HCT116 (cell line): ENCODE measurements around the gene MEG3. TPM values are rescaled to one million over a fixed set of nuclear protein-coding genes. Genes with fewer than 3 reads are reported as not detected.

Experiments
- ATAC-seq: fragments of 200-7000 bp; cut with Tn5 transposase; 2 replicates; pipeline ENCODE4 v1.9.1; 2020; ENCODE audit warnings: mild to moderate bottlenecking, moderate library complexity
- BruUV-seq: library from RNA; stranded (reverse); fragments of 400-500 nt; replicated peaks from 2 replicates; lab custom pipeline; 2021; lab: Mats Ljungman, UMichigan
- CTCF ChIA-PET: fragments of 300-600 bp; sonication (Branson Sonifier 250); formaldehyde crosslinking; loops from one replicate; lab custom pipeline; 2021; ENCODE audit warnings: antibody characterized with exemption; lab: Charles Lee
- POLR2A ChIA-PET: fragments of 300-600, 350-600 bp; sonication (Branson Sonifier 250); formaldehyde crosslinking; loops from one replicate; lab custom pipeline; 2021; ENCODE audit warnings: antibody characterized with exemption; lab: Charles Lee
- RAD21 ChIA-PET, 2 experiments: fragments of 300-600 bp; sonication (Branson Sonifier 250); formaldehyde crosslinking; loops; one replicate each; lab custom pipeline; 2023; ENCODE audit warnings: low total read pairs in 2 of 2; ENCODE audit not compliant: uncharacterized antibody in 2 of 2, unreplicated experiment in 2 of 2, low non-redundant PET in 1 of 2; lab: Charles Lee
- DNase-seq: peaks from one replicate; pipeline ENCODE4 v3.0.0-alpha.2; 2010; ENCODE audit warnings: low read depth, low spot score
- H2AFZ ChIP-seq: fragments of 200-600 bp; shearing (Covaris generic), sonication (generic); 2 replicates; pipeline ENCODE4 v1.6.1; 2017; ENCODE audit warnings: low read depth, mixed run types, mixed read lengths, antibody characterized with exemption, low read length; ENCODE audit not compliant: poor library complexity, severe bottlenecking
- H3K27ac ChIP-seq: 2 replicates; pipeline ENCODE4 v1.5.1; 2012; ENCODE audit warnings: low read depth, low read length
- H3K27me3 ChIP-seq: fragments of 200-600 bp; sonication (generic); 2 replicates; pipeline ENCODE4 v1.6.1; 2016; ENCODE audit warnings: mixed run types, low read length, mixed read lengths; ENCODE audit not compliant: insufficient read depth
- H3K36me3 ChIP-seq, 2 experiments: fragments of 200-500 bp in 1 of 2; fragments of 200-600 bp in 1 of 2; sonication (Bioruptor generic) in 1 of 2; sonication (generic) in 1 of 2; 2 replicates each; pipeline versions ENCODE4 v1.5.1 to v1.6.1; 2014 to 2016; ENCODE audit warnings: low read length in 2 of 2, inconsistent platforms in 1 of 2, mixed read lengths in 1 of 2, mixed run types in 1 of 2; ENCODE audit not compliant: insufficient read depth in 2 of 2, control insufficient read depth in 1 of 2
- H3K4me1 ChIP-seq, 2 experiments: fragments of 200-600 bp in 1 of 2; sonication (generic) in 1 of 2; 2 replicates each; pipeline versions ENCODE4 v1.5.1 to v1.6.1; 2012 to 2017; ENCODE audit warnings: low read length in 2 of 2, inconsistent platforms in 1 of 2, mild to moderate bottlenecking in 1 of 2, mixed read lengths in 1 of 2, mixed run types in 1 of 2, moderate library complexity in 1 of 2; ENCODE audit not compliant: insufficient read depth in 2 of 2, control insufficient read depth in 1 of 2
- H3K4me2 ChIP-seq: fragments of 200-600 bp; sonication (generic); 2 replicates; pipeline ENCODE4 v1.6.1; 2017; ENCODE audit warnings: mixed run types, low read length, mixed read lengths
- H3K4me3 ChIP-seq, 2 experiments: fragments of 200-600 bp in 1 of 2; sonication (generic) in 1 of 2; replicated peaks in 1 of 2; 2 replicates each; pipeline ENCODE4 v1.5.1; 2011 to 2016; ENCODE audit warnings: low read length in 2 of 2, control low read depth in 1 of 2, low read depth in 1 of 2, mild to moderate bottlenecking in 1 of 2, mixed read lengths in 1 of 2, mixed run types in 1 of 2
- H3K79me2 ChIP-seq: fragments of 200-600 bp; sonication (generic); 2 replicates; pipeline ENCODE4 v1.6.1; 2017; ENCODE audit warnings: mild to moderate bottlenecking, mixed run types, low read length, moderate library complexity, mixed read lengths; ENCODE audit not compliant: insufficient read depth
- H3K9ac ChIP-seq: fragments of 200-600 bp; sonication (generic); 2 replicates; pipeline ENCODE4 v1.6.1; 2016; ENCODE audit warnings: low read length, mixed read lengths
- H3K9me2 ChIP-seq: fragments of 200-600 bp; sonication (generic), shearing (Covaris generic); 2 replicates; pipeline ENCODE4 v1.6.1; 2017; ENCODE audit warnings: mixed run types, mild to moderate bottlenecking, moderate library complexity; ENCODE audit not compliant: insufficient read depth
- H3K9me3 ChIP-seq, 2 experiments: fragments of 200-500 bp in 1 of 2; fragments of 200-600 bp in 1 of 2; sonication (Bioruptor generic) in 1 of 2; sonication (generic) in 1 of 2; 2 replicates each; pipeline ENCODE4 v1.6.1; 2014 to 2017; ENCODE audit warnings: low read length in 2 of 2, mixed read lengths in 2 of 2, inconsistent platforms in 1 of 2, low read depth in 1 of 2, mild to moderate bottlenecking in 1 of 2, mixed run types in 1 of 2, moderate library complexity in 1 of 2; ENCODE audit not compliant: control insufficient read depth in 1 of 2, insufficient read depth in 1 of 2
- H4K20me1 ChIP-seq: fragments of 200-600 bp; sonication (generic), shearing (Covaris generic); 2 replicates; pipeline ENCODE4 v1.6.1; 2017; ENCODE audit warnings: mixed run types, mild to moderate bottlenecking, moderate library complexity; ENCODE audit not compliant: insufficient read depth
- CEBPB ChIP-seq: IDR thresholded peaks from 2 replicates; pipeline ENCODE4 v1.6.1; 2012; ENCODE audit warnings: low read depth
- ELF1 ChIP-seq: IDR thresholded peaks from 2 replicates; pipeline ENCODE4 v1.6.1; 2012; ENCODE audit warnings: low read depth, borderline replicate concordance
- RAD21 ChIP-seq: IDR thresholded peaks from 2 replicates; pipeline ENCODE4 v1.6.1; 2012; ENCODE audit warnings: low read depth, mild to moderate bottlenecking
- SIN3A ChIP-seq: IDR thresholded peaks from 2 replicates; pipeline ENCODE4 v1.6.1; 2012; ENCODE audit warnings: low read depth
- intact Hi-C: fragments of 100-400 bp; cut with micrococcal nuclease; formaldehyde crosslinking; loops from 2 replicates; pipeline ENCODE4 v1.10.0; 2022
- total RNA-seq: library from RNA; stranded (reverse); gene quantifications from one replicate; pipeline ENCODE4 v1.2.1, GENCODE V29; 2021; ENCODE audit not compliant: unreplicated experiment
- TF ChIP-seq, protein P1 (sequence below), 3 experiments: fragments of 200-600 bp in 1 of 3; sonication (generic) in 1 of 3; IDR thresholded peaks in 2 of 3; conservative IDR thresholded peaks in 1 of 3; 2 replicates each; pipeline ENCODE4 v1.5.1; 2012 to 2017; ENCODE audit warnings: low read depth in 2 of 3, low read length in 2 of 3, antibody characterized with exemption in 1 of 3, borderline replicate concordance in 1 of 3, control low read depth in 1 of 3, mild to moderate bottlenecking in 1 of 3, mixed read lengths in 1 of 3, mixed run types in 1 of 3, moderate library complexity in 1 of 3; ENCODE audit not compliant: insufficient read depth in 1 of 3

MEG3 gene
- total RNA-seq, 1 experiment from 2014 or later, result 2.5 TPM

DNA sequence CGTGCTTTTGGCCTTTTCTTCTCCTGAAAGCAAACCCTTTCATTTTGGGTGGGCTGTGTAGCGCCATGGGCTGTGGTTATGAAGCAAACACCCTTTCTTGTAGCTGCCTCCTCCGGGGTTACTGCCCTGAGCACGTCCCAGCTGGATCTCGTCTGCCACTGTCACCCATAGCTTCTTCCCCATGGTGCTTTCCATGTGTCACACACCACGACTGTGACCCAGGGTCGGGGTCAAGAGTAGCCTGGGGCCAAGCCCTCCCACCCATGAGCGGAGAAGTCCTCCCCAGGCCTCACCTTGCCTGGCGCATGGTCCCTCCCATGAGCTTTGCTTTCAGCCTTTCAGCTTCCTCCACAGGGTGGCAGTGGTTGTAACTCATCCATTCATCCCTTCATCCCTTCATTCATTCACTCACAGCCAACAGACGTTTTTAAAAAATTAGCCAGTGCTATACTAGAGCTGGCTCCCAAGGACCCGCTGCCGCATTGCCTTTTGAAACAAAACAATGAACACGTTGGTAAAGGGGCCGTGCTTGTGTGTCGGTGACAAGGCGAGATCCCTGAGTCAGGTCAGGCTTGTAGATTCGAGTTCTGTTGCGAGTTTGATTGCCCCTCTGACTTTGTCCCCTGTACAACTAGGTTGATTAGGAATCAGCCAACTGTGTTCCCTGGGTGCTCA lies 29.5 kb downstream of the MEG3 start:
- Histone ChIP-seq H3K9ac (no peak overlapping the region), H3K27ac (no peak overlapping the region), H3K36me3 (no peaks in the 10 kb centered on the region), H4K20me1 (no peaks in the 10 kb centered on the region), H3K4me3 (no peak overlapping the region), H3K27me3 (no peaks in the 10 kb centered on the region), H3K9me3 (no peaks in the 10 kb centered on the region), H3K9me2 (no peaks in the 10 kb centered on the region), H3K79me2 (no peaks in the 10 kb centered on the region), H3K4me1 (peaks cover 0 to 12% of the 10 kb centered on the region in 2 experiments; a peak in 3 of 4 replicates), H2AFZ (no peak overlapping the region), H3K4me2 (no peak overlapping the region)
- ChIA-PET RAD21 (no interaction called here), POLR2A (interaction anchor here (0.6 kb wide), 1 partner anchor 35 kb away, joined by 3 read pairs; no protein-coding TSS in a partner anchor), CTCF (interaction anchor here (0.6 to 1.0 kb wide), 4 partner anchors 44 to 773 kb away, joined by 3 to 9 read pairs (median 4); no protein-coding TSS in a partner anchor)
- intact Hi-C loops, result no loop called here
- ATAC-seq (no peak), DNase-seq (no peak)
- TF ChIP-seq, protein P1, sequence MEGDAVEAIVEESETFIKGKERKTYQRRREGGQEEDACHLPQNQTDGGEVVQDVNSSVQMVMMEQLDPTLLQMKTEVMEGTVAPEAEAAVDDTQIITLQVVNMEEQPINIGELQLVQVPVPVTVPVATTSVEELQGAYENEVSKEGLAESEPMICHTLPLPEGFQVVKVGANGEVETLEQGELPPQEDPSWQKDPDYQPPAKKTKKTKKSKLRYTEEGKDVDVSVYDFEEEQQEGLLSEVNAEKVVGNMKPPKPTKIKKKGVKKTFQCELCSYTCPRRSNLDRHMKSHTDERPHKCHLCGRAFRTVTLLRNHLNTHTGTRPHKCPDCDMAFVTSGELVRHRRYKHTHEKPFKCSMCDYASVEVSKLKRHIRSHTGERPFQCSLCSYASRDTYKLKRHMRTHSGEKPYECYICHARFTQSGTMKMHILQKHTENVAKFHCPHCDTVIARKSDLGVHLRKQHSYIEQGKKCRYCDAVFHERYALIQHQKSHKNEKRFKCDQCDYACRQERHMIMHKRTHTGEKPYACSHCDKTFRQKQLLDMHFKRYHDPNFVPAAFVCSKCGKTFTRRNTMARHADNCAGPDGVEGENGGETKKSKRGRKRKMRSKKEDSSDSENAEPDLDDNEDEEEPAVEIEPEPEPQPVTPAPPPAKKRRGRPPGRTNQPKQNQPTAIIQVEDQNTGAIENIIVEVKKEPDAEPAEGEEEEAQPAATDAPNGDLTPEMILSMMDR (IDR thresholded peaks at IDR 0.05 in 2 of 3, conservative IDR thresholded peaks at IDR 0.05 in 1 of 3; ENCODE audit: borderline replicate concordance in 1 of 3, insufficient read depth in 1 of 3, low read depth in 2 of 3, low read length in 2 of 3), result peak; percentile 32 to 36 (median 33); a peak in 4 of 6 replicates
- TF ChIP-seq CEBPB, result no peak
- TF ChIP-seq ELF1, result no peak
- TF ChIP-seq RAD21, result peak; percentile 38
- no peak for TF ChIP-seq SIN3A
- no TSS peak for BruUV-seq
